GM23248 (cell line): ENCODE data around the gene ZWINT.

Source experiments
- EZH2 ChIP-seq: fragments of 200-600 bp; sonication (generic); IDR thresholded peaks from 2 replicates; pipeline ENCODE4 v1.6.1; 2018; ENCODE audit warnings: antibody characterized with exemption, mild to moderate bottlenecking; ENCODE audit not compliant: insufficient read depth, poor library complexity, severe bottlenecking
- EZH2phosphoT487 ChIP-seq: fragments of 200-600 bp; sonication (generic); IDR thresholded peaks from 2 replicates; pipeline ENCODE4 v1.6.1; 2018; ENCODE audit warnings: antibody characterized with exemption, moderate library complexity, mild to moderate bottlenecking, low read depth; ENCODE audit not compliant: insufficient read depth

DNA sequence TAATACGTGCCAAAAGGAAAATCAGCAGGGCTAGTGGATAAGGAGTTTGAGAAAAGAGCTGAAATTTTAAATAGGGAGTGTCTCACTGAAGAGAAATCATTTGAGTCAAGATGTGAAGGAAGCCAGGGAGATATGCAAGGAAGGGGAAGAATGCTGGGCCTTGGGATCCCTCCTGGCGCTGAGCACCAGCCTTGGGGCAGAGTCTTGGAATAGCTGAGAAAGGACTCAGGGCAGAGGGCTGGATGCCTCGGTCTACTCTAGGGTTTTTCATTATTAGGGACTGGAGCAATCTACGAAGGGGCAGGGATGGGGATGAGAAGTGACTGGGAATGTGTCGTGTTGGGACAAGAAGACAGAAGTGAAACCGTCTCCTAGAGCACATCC, 484 bp downstream of the ZWINT start:
- TF ChIP-seq EZH2 (no peak), EZH2phosphoT487 (no peak)
